K562 (cell line): ENCODE measurements around the gene CPM. TPM values are rescaled to one million over a fixed set of nuclear protein-coding genes. Genes with fewer than 3 reads are reported as not detected.

ENCODE experiments used
- ATAC-seq: fragments of 200-7000 bp; cut with Tn5 transposase; 3 replicates; pipeline ENCODE4 v1.9.1; 2020; ENCODE audit warnings: moderate library complexity
- BruUV-seq: library from RNA; stranded (reverse); fragments of 400-500 nt; replicated peaks from 2 replicates; lab custom pipeline; 2021; lab: Mats Ljungman, UMichigan
- CTCF ChIA-PET: fragments of 300-600 bp; formaldehyde crosslinking; extraction: SDS; loops from one replicate; lab custom pipeline; 2021; ENCODE audit warnings: low intra/inter-chr PET ratio; lab: Yijun Ruan, JAX
- POLR2A ChIA-PET: fragments of 300-600, 350-650 bp; sonication (Branson Sonifier 250); formaldehyde crosslinking; extraction: SDS; loops from one replicate; lab custom pipeline; 2021; ENCODE audit warnings: antibody characterized with exemption, inconsistent platforms; lab: Yijun Ruan, JAX
- DNase-seq, 4 experiments: peaks; one replicate each; pipeline versions ENCODE4 v3.0.0 to v3.0.0-alpha.2; 2011 to 2018; ENCODE audit warnings: low spot score in 3 of 4, mixed read lengths in 3 of 4; ENCODE audit errors: extremely low read depth in 1 of 4
- FAIRE-seq: peaks from 2 replicates; lab custom pipeline; 2011; peaks lifted over from hg19 to GRCh38; lab: Jason Lieb, UNC
- H2AFZ ChIP-seq: 2 replicates; pipeline ENCODE4 v1.6.0; 2011; ENCODE audit warnings: low read depth, low read length, control low read depth, inconsistent platforms
- H3K27ac ChIP-seq: fragments of 200-600 bp; 3 replicates; pipeline ENCODE4 v1.8.0; 2011; ENCODE audit warnings: low read depth, mild to moderate bottlenecking, control low read depth, inconsistent platforms, low read length, moderate library complexity, mixed read lengths; ENCODE audit errors: extremely low read depth
- H3K27me3 ChIP-seq, 2 experiments: fragments of 300-600 bp in 1 of 2; 2 replicates in 1 of 2; 3 replicates in 1 of 2; pipeline versions ENCODE4 v1.6.0 to v1.8.0; 2011; ENCODE audit warnings: inconsistent platforms in 2 of 2, low read length in 2 of 2, mild to moderate bottlenecking in 1 of 2, mixed read lengths in 1 of 2, moderate library complexity in 1 of 2; ENCODE audit not compliant: control insufficient read depth in 2 of 2, insufficient read depth in 2 of 2
- H3K36me3 ChIP-seq: fragments of 300-600 bp; 3 replicates; pipeline ENCODE4 v1.8.0; 2011; ENCODE audit warnings: mild to moderate bottlenecking, low read length, inconsistent platforms; ENCODE audit not compliant: control insufficient read depth, insufficient read depth
- H3K4me1 ChIP-seq, 2 experiments: fragments of 200-600 bp in 1 of 2; replicated peaks in 1 of 2; 2 replicates in 1 of 2; 3 replicates in 1 of 2; pipeline versions ENCODE4 v1.5.1 to v1.8.0; 2011; ENCODE audit warnings: inconsistent platforms in 2 of 2, low read length in 2 of 2, mild to moderate bottlenecking in 1 of 2, mixed read lengths in 1 of 2, moderate library complexity in 1 of 2; ENCODE audit not compliant: control insufficient read depth in 2 of 2, insufficient read depth in 2 of 2
- H3K4me2 ChIP-seq: 2 replicates; pipeline ENCODE4 v1.6.1; 2011; ENCODE audit warnings: low read length, control low read depth, inconsistent platforms, mixed read lengths; ENCODE audit not compliant: insufficient read depth
- H3K4me3 ChIP-seq: fragments of 200-600 bp; sonication (generic), shearing (Covaris generic); 2 replicates; pipeline ENCODE4 v1.5.1; 2016; ENCODE audit warnings: control low read depth, inconsistent platforms
- H3K79me2 ChIP-seq: fragments of 200-600 bp; 3 replicates; pipeline ENCODE4 v1.8.0; 2011; ENCODE audit warnings: low read length, inconsistent platforms; ENCODE audit not compliant: control insufficient read depth, insufficient read depth
- H3K9ac ChIP-seq, 2 experiments: 2 replicates each; pipeline versions ENCODE4 v1.6.0 to v1.6.1; 2011; ENCODE audit warnings: low read depth in 2 of 2, low read length in 2 of 2, control low read depth in 1 of 2, inconsistent platforms in 1 of 2, mild to moderate bottlenecking in 1 of 2, mixed read lengths in 1 of 2; ENCODE audit not compliant: insufficient read depth in 1 of 2
- H3K9me1 ChIP-seq: one replicate; pipeline ENCODE4 v1.6.0; 2011; ENCODE audit warnings: inconsistent platforms, mild to moderate bottlenecking, low read length, moderate library complexity; ENCODE audit not compliant: control insufficient read depth, insufficient read depth
- H3K9me3 ChIP-seq: replicated peaks from 2 replicates; pipeline ENCODE4 v1.5.1; 2011; ENCODE audit warnings: low read depth, low read length, inconsistent platforms; ENCODE audit not compliant: control insufficient read depth, insufficient read depth
- H4K20me1 ChIP-seq: replicated peaks from 2 replicates; pipeline ENCODE4 v1.6.1; 2011; ENCODE audit warnings: low read length, inconsistent platforms, mixed read lengths; ENCODE audit not compliant: control insufficient read depth, insufficient read depth
- ATF7 ChIP-seq: fragments of 450-650 bp; IDR thresholded peaks from 2 replicates; pipeline ENCODE4 v1.7.1; 2014; ENCODE audit warnings: mild to moderate bottlenecking, moderate library complexity
- EHMT2 ChIP-seq: fragments of 450-650 bp; IDR thresholded peaks from 2 replicates; pipeline ENCODE4 v1.6.1; 2018; ENCODE audit warnings: antibody characterized with exemption
- MXI1 ChIP-seq: IDR thresholded peaks from 2 replicates; pipeline ENCODE4 v1.6.1; 2011; ENCODE audit warnings: low read depth, mild to moderate bottlenecking, improper control_type of control experiment, low read length
- NELFE ChIP-seq: IDR thresholded peaks from 2 replicates; pipeline ENCODE4 v1.6.1; 2011; ENCODE audit warnings: mild to moderate bottlenecking; ENCODE audit not compliant: insufficient read depth, insufficient read length
- RFX5 ChIP-seq: IDR thresholded peaks from 2 replicates; pipeline ENCODE4 v1.6.1; 2011; ENCODE audit warnings: low read depth, mild to moderate bottlenecking, improper control_type of control experiment, low read length
- SOX6 ChIP-seq: fragments of 450-650 bp; IDR thresholded peaks from 2 replicates; pipeline ENCODE4 v1.6.1; 2014; ENCODE audit warnings: mild to moderate bottlenecking
- ZBTB40 ChIP-seq, 2 experiments: fragments of 450-650 bp in 1 of 2; sonication (generic) in 1 of 2; formaldehyde crosslinking in 1 of 2; IDR thresholded peaks; 2 replicates each; pipeline versions ENCODE4 v1.7.1 to v1.9.0; 2016 to 2022; ENCODE audit warnings: inconsistent platforms in 1 of 2, mild to moderate bottlenecking in 1 of 2, missing genetic modification reagents in 1 of 2
- ZNF143 ChIP-seq: sonication (generic); formaldehyde crosslinking; IDR thresholded peaks from 2 replicates; pipeline ENCODE4 v1.9.0; 2022; ENCODE audit warnings: mild to moderate bottlenecking, missing genetic modification reagents
- ZNF740 ChIP-seq, 3 experiments: fragments of 200-800 bp in 1 of 3; sonication (Bioruptor generic) in 1 of 3; sonication (generic) in 1 of 3; formaldehyde crosslinking in 1 of 3; IDR thresholded peaks; 2 replicates each; pipeline versions ENCODE4 v1.6.1 to v1.8.0; 2016 to 2022; ENCODE audit warnings: mild to moderate bottlenecking in 2 of 3, missing compliant biosample characterization in 2 of 3, missing genetic modification characterization in 2 of 3, missing genetic modification reagents in 1 of 3
- WGBS: fragments of 100-300 bp; shearing (Covaris generic); methylation state at CpG from one replicate; pipeline ENCODE4 v1.1.6; 2016; ENCODE audit warnings: low coverage, mixed read lengths; ENCODE audit not compliant: insufficient coverage; ENCODE audit errors: missing lambda C conversion rate; 5-methylcytosine and 5-hydroxymethylcytosine counted together
- in situ Hi-C: fragments of 300-500 bp; cut with MboI; formaldehyde crosslinking; loops from 4 replicates; pipeline ENCODE4 v1.15.0; 2018; ENCODE audit warnings: inconsistent platforms, mixed read lengths
- intact Hi-C: fragments of 100-400 bp; cut with micrococcal nuclease; formaldehyde crosslinking; loops from 2 replicates; pipeline ENCODE4 v1.14.2; 2022
- polyA plus RNA-seq, 8 experiments: library from polyadenylated mRNA; depleted of rRNA in 4 of 8; stranded (reverse) in 5 of 8; unstranded in 3 of 8; fragments of >200 nt; fragmentation: Nextera tagmentation in 2 of 8; fragmentation: Illumina TruSeq in 1 of 8; extraction: Ambion mirVana in 2 of 8; extraction: Trizol in 1 of 8; gene quantifications; 2 replicates each; pipeline versions ENCODE4 v1.2.1 to v1.2.3, GENCODE V29; 2011 to 2014; ENCODE audit warnings: inconsistent platforms in 1 of 8, missing spikeins in 1 of 8
- total RNA-seq, 7 experiments: library from RNA; depleted of rRNA in 6 of 7; stranded (reverse); fragments of >200 nt in 6 of 7; fragmentation: Illumina TruSeq in 2 of 7; extraction: Trizol in 2 of 7; gene quantifications; 2 replicates each; pipeline versions ENCODE4 v1.2.1 to v1.2.3, GENCODE V29; 2011 to 2021; ENCODE audit warnings: low replicate concordance in 1 of 7

CPM gene
- total and polyA plus RNA-seq, 9 of the 15 experiments (the other 6 are each of a cell fraction or from before 2014, with no cell fraction given), result 0.31 TPM; not detected in 8

GRCh38 chr12:68870011-68870410 is 63.0 kb downstream of the CPM start:
- intact Hi-C loops, result no loop called here
- ChIA-PET CTCF (no interaction called here), POLR2A (no interaction called here)
- FAIRE-seq (no peak), ATAC-seq (no peak), DNase-seq (no peak)
- H3K4me2 ChIP-seq, result no peak overlapping the region
- in situ Hi-C loops, result loop anchor here (25.0 kb wide), 1 partner anchor 192 kb away; no protein-coding TSS in a partner anchor
- H3K9me3 ChIP-seq, result no peaks in the 10 kb centered on the region
- no peaks in the 10 kb centered on the region for H3K36me3 ChIP-seq
- WGBS, result 0% methylated on average over 5 of the region's 5 CpGs
- BruUV-seq, result no TSS peak
- no peak overlapping the region for H3K9ac ChIP-seq
- H3K4me1 ChIP-seq, result no peaks in the 10 kb centered on the region; a peak in 1 of 5 replicates
- no peaks in the 10 kb centered on the region for H3K79me2 ChIP-seq
- peaks cover 16 to 51% of the 10 kb centered on the region in 2 experiments for H3K27me3 ChIP-seq
- no peak overlapping the region for H3K27ac ChIP-seq
- no peaks in the 10 kb centered on the region for H3K9me1 ChIP-seq
- H2AFZ ChIP-seq, result no peak overlapping the region
- no peaks in the 10 kb centered on the region; the same call in 1 of the 2 replicates for H4K20me1 ChIP-seq
- H3K4me3 ChIP-seq, result no peak overlapping the region
- TF ChIP-seq MXI1, result no peak
- TF ChIP-seq NELFE, result no peak
- TF ChIP-seq EHMT2, result no peak
- TF ChIP-seq ZNF143 (CRISPR knock-in tag), result no peak
- no peak for TF ChIP-seq RFX5
- no peak for TF ChIP-seq ATF7
- TF ChIP-seq ZBTB40 (IDR thresholded peaks at IDR 0.05), result no peak
- TF ChIP-seq ZBTB40 (CRISPR knock-in tag; IDR thresholded peaks at IDR 0.05), result no peak
- TF ChIP-seq ZNF740 (CRISPR knock-in tag; IDR thresholded peaks at IDR 0.05), result no peak
- TF ChIP-seq ZNF740 (tag; IDR thresholded peaks at IDR 0.05), result no peak
- TF ChIP-seq SOX6, result no peak
